Astrocyte of the spinal cord (primary cell): Measurements from ENCODE around the gene CDCA7.
"Not testable (repeated sequence)": the region's sequence is repeated elsewhere in the genome, so short reads cannot be mapped to it uniquely, and the experiment has no call there.

Source experiments
- DNase-seq: peaks from one replicate; pipeline ENCODE4 v3.0.0; 2011; ENCODE audit warnings: low read depth, low spot score
- H3K4me3 ChIP-seq: 2 replicates; pipeline ENCODE4 v1.5.1; 2011; ENCODE audit warnings: low read depth, mild to moderate bottlenecking, low read length, moderate library complexity
- CTCF ChIP-seq: IDR thresholded peaks from 2 replicates; pipeline ENCODE4 v1.5.1; 2012; ENCODE audit warnings: low read depth, mild to moderate bottlenecking, low read length, inconsistent platforms
- in situ Hi-C: cut with HindIII; loops from 2 replicates; pipeline ENCODE4 v1.10.0; 2017; ENCODE audit warnings: low sequenced_read_pairs

The CDCA7 gene

GRCh38 chr2:173327421-173327820, 27.3 kb upstream of the CDCA7 start:
- no peak for DNase-seq
- in situ Hi-C loops: no loop called here
- no peak for TF ChIP-seq CTCF
- no peak overlapping the region for H3K4me3 ChIP-seq

GRCh38 chr2:173333003-173333402, 21.7 kb upstream of the CDCA7 start:
- H3K4me3 ChIP-seq, DNase-seq, in situ Hi-C loops: not testable (repeated sequence)

GRCh38 chr2:173339807-173340206, 14.9 kb upstream of the CDCA7 start:
- no peak for TF ChIP-seq CTCF
- in situ Hi-C loops: no loop called here
- DNase-seq: no peak
- no peak overlapping the region for H3K4me3 ChIP-seq

GRCh38 chr2:173343921-173344320, 10.8 kb upstream of the CDCA7 start:
- in situ Hi-C loops: no loop called here
- no peak for DNase-seq
- TF ChIP-seq CTCF: no peak

GRCh38 chr2:173346035-173346434, 8.6 kb upstream of the CDCA7 start:
- DNase-seq: no peak
- H3K4me3 ChIP-seq: no peak overlapping the region
- TF ChIP-seq CTCF: no peak
- in situ Hi-C loops: no loop called here

More at GRCh38 chr2:173343921-173344320, 10.8 kb upstream of the CDCA7 start:
- no peak overlapping the region for H3K4me3 ChIP-seq

GRCh38 chr2:173347305-173348168, 7.1 kb upstream of the CDCA7 start:
- H3K4me3 ChIP-seq: no peak overlapping the region
- no peak for DNase-seq
- no peak for TF ChIP-seq CTCF
- in situ Hi-C loops: no loop called here

- H3K4me3 ChIP-seq: no peak overlapping the region
- in situ Hi-C loops: no loop called here
- DNase-seq: no peak
- no peak for TF ChIP-seq CTCF
These were observed 5.4 kb upstream of the CDCA7 start for GRCh38 chr2:173349287-173349686.
